MM.1S (cell line): ENCODE data around the gene TOMM20L.
"Not testable (repeated sequence)": the region's sequence is repeated elsewhere in the genome, so short reads cannot be mapped to it uniquely, and the experiment has no call there.

Source experiments
- DNase-seq: peaks from one replicate; pipeline ENCODE4 v3.0.0-alpha.2; 2015
- H2AFZ ChIP-seq: fragments of 300-600 bp; sonication (generic); 2 replicates; pipeline ENCODE4 v1.6.0; 2016; ENCODE audit warnings: antibody characterized with exemption, low read length
- H3F3A ChIP-seq: fragments of 300-600 bp; sonication (generic); 2 replicates; pipeline ENCODE4 v1.6.1; 2016; ENCODE audit warnings: mild to moderate bottlenecking, antibody characterized with exemption, low read length, moderate library complexity, mixed read lengths; ENCODE audit not compliant: insufficient read depth
- H3K27ac ChIP-seq: fragments of 300-600 bp; sonication (generic); 2 replicates; pipeline ENCODE4 v1.5.1; 2016; ENCODE audit warnings: mild to moderate bottlenecking, low read length
- H3K27me3 ChIP-seq: fragments of 300-600 bp; sonication (generic); replicated peaks from 2 replicates; pipeline ENCODE4 v1.6.0; 2016; ENCODE audit warnings: low read length; ENCODE audit not compliant: insufficient read depth
- H3K36me3 ChIP-seq: fragments of 300-600 bp; sonication (generic); replicated peaks from 2 replicates; pipeline ENCODE4 v1.6.1; 2016; ENCODE audit warnings: mild to moderate bottlenecking, low read length, mixed read lengths; ENCODE audit not compliant: insufficient read depth
- H3K4me1 ChIP-seq: fragments of 300-600 bp; sonication (generic); 2 replicates; pipeline ENCODE4 v1.6.1; 2016; ENCODE audit warnings: low read length, mixed read lengths
- H3K4me2 ChIP-seq: fragments of 300-600 bp; sonication (generic); 2 replicates; pipeline ENCODE4 v1.6.0; 2016; ENCODE audit warnings: low read depth, low read length
- H3K4me3 ChIP-seq: fragments of 300-600 bp; sonication (generic); 2 replicates; pipeline ENCODE4 v1.5.1; 2016; ENCODE audit warnings: low read length, mixed read lengths
- H3K79me2 ChIP-seq: fragments of 300-600 bp; sonication (generic); 2 replicates; pipeline ENCODE4 v1.6.1; 2016; ENCODE audit warnings: mixed run types, low read length, mixed read lengths
- H3K9ac ChIP-seq: fragments of 300-600 bp; sonication (generic); 2 replicates; pipeline ENCODE4 v1.6.1; 2016; ENCODE audit warnings: low read length, mixed read lengths
- H3K9me2 ChIP-seq: fragments of 300-600 bp; sonication (generic); replicated peaks from 2 replicates; pipeline ENCODE4 v1.6.1; 2016; ENCODE audit warnings: mild to moderate bottlenecking, low read length, mixed read lengths; ENCODE audit not compliant: insufficient read depth
- H3K9me3 ChIP-seq: fragments of 300-600 bp; sonication (generic); replicated peaks from 2 replicates; pipeline ENCODE4 v1.6.1; 2016; ENCODE audit warnings: mild to moderate bottlenecking, low read length, mixed read lengths; ENCODE audit not compliant: insufficient read depth
- H4K20me1 ChIP-seq: fragments of 300-600 bp; sonication (generic); 2 replicates; pipeline ENCODE4 v1.6.1; 2016; ENCODE audit warnings: mild to moderate bottlenecking, low read length, moderate library complexity, mixed read lengths; ENCODE audit not compliant: insufficient read depth
- CTCF ChIP-seq: fragments of 300-600 bp; sonication (generic); IDR thresholded peaks from 2 replicates; pipeline ENCODE4 v1.5.1; 2016; ENCODE audit warnings: antibody characterized with exemption, low read length, mixed read lengths
- EZH2 ChIP-seq: fragments of 300-600 bp; sonication (generic); optimal IDR thresholded peaks from 2 replicates; pipeline ENCODE3; 2017; ENCODE audit warnings: low read depth, mild to moderate bottlenecking, antibody characterized with exemption, low read length, mixed read lengths
- EZH2phosphoT487 ChIP-seq: fragments of 300-600 bp; sonication (generic); IDR thresholded peaks from 2 replicates; pipeline ENCODE4 v1.6.1; 2018; ENCODE audit warnings: antibody characterized with exemption, low read length

TOMM20L gene

GRCh38 chr14:58356268-58356667 is 39.5 kb upstream of the TOMM20L start:
- Histone ChIP-seq H3K9ac (no peak overlapping the region), H3K27me3 (no peaks in the 10 kb centered on the region), H4K20me1 (no peaks in the 10 kb centered on the region), H2AFZ (no peak overlapping the region), H3F3A (no peaks in the 10 kb centered on the region), H3K4me1 (no peaks in the 10 kb centered on the region), H3K9me3 (no peaks in the 10 kb centered on the region), H3K27ac (no peak overlapping the region), H3K36me3 (no peaks in the 10 kb centered on the region), H3K4me3 (no peak overlapping the region), H3K9me2 (no peaks in the 10 kb centered on the region), H3K79me2 (no peaks in the 10 kb centered on the region), H3K4me2 (no peak overlapping the region)
- TF ChIP-seq CTCF (no peak), EZH2 (no peak), EZH2phosphoT487 (no peak)
- DNase-seq: no peak

- H3K36me3 ChIP-seq, H3K4me2 ChIP-seq: not testable (repeated sequence)
Measured at GRCh38 chr14:58362272-58362671, 33.5 kb upstream of the TOMM20L start.

DNA sequence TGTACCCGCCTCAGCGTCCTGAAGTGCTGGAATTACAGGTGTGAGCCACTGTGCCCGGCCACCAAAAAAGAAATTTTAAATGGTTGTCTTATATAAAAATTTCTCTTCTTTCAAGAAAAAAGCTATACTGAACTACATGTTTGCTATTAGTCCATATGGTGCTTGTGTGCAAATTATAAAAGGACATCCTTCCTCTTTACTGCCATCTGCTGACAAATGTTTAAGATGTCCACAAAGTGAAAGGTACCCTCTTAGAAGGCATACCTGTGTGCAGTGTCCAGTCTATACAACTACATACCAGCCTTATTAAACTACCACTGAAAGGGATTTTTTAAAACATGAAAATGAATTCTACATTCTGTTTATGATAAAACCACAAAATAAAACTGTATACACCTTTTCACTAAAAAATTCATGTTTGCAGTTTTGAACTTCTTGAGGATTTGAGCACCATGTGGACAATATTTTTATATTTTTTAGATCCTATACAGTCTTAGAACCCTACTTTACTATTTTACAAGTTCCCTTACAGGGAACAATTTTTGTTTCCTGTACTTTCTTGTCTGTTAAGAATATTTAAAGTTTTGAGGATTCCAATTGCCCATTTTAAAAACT is 32.8 kb upstream of the TOMM20L start:
- Histone ChIP-seq H3F3A (no peaks in the 10 kb centered on the region), H4K20me1 (no peaks in the 10 kb centered on the region), H3K36me3 (no peaks in the 10 kb centered on the region), H3K4me1 (no peaks in the 10 kb centered on the region), H3K4me3 (no peak overlapping the region), H3K9me2 (no peaks in the 10 kb centered on the region), H3K9ac (no peak overlapping the region), H3K27ac (no peak overlapping the region), H3K4me2 (no peak overlapping the region), H2AFZ (no peak overlapping the region), H3K27me3 (no peaks in the 10 kb centered on the region), H3K9me3 (no peaks in the 10 kb centered on the region), H3K79me2 (no peaks in the 10 kb centered on the region)
- peak; percentile 32 for DNase-seq
- TF ChIP-seq EZH2phosphoT487: no peak
- peak; percentile 29 for TF ChIP-seq CTCF

More at GRCh38 chr14:58362272-58362671, 33.5 kb upstream of the TOMM20L start:
- H2AFZ ChIP-seq, H3K79me2 ChIP-seq, H3K4me1 ChIP-seq, H3K27ac ChIP-seq, H3K9me3 ChIP-seq, H3K4me3 ChIP-seq, H3K9me2 ChIP-seq, H3F3A ChIP-seq, DNase-seq, H3K27me3 ChIP-seq, H3K9ac ChIP-seq, H4K20me1 ChIP-seq: not testable (repeated sequence)

- Histone ChIP-seq H3K79me2 (no peaks in the 10 kb centered on the region), H3K4me2 (no peak overlapping the region), H3K9me3 (no peaks in the 10 kb centered on the region), H3K4me1 (no peaks in the 10 kb centered on the region), H3K9me2 (no peaks in the 10 kb centered on the region), H3K36me3 (no peaks in the 10 kb centered on the region; the same call in 1 of the 2 replicates), H2AFZ (no peak overlapping the region), H3F3A (no peaks in the 10 kb centered on the region), H3K4me3 (no peak overlapping the region), H3K9ac (no peak overlapping the region), H4K20me1 (no peaks in the 10 kb centered on the region), H3K27me3 (no peaks in the 10 kb centered on the region), H3K27ac (no peak overlapping the region)
- DNase-seq: no peak
- TF ChIP-seq EZH2phosphoT487: no peak
- TF ChIP-seq EZH2: no peak
- TF ChIP-seq CTCF: no peak
Measured at GRCh38 chr14:58364316-58364715, 31.4 kb upstream of the TOMM20L start.
